K562 (cell line): Measurements from ENCODE around the gene ANKRD24. TPM values are rescaled to one million over a fixed set of nuclear protein-coding genes. Genes with fewer than 3 reads are reported as not detected.

Experiments
- BCLAF1 ChIP-seq, 2 experiments: fragments of 450-650 bp in 1 of 2; IDR thresholded peaks; 2 replicates each; pipeline ENCODE4 v1.6.1; 2011 to 2017; ENCODE audit warnings: low read depth in 2 of 2, antibody characterized with exemption in 1 of 2, borderline replicate concordance in 1 of 2, low read length in 1 of 2, mild to moderate bottlenecking in 1 of 2, mixed read lengths in 1 of 2; ENCODE audit not compliant: control insufficient read depth in 1 of 2
- CCNT2 ChIP-seq: IDR thresholded peaks from 2 replicates; pipeline ENCODE4 v1.6.1; 2011; ENCODE audit warnings: borderline replicate concordance, low read depth, mild to moderate bottlenecking, moderate library complexity, mixed read lengths, low read length; ENCODE audit not compliant: insufficient read length; ENCODE audit errors: extremely low read depth
- CREB3L1 ChIP-seq: fragments of 450-650 bp; IDR thresholded peaks from 2 replicates; pipeline ENCODE4 v1.6.1; 2014; ENCODE audit warnings: low read depth, mild to moderate bottlenecking, moderate library complexity, borderline replicate concordance
- FUS ChIP-seq: fragments of 200-400 bp; formaldehyde crosslinking; optimal IDR thresholded peaks from 2 replicates; pipeline ENCODE3; 2017; ENCODE audit warnings: low read depth, low read length
- KDM1A ChIP-seq, 2 experiments: fragments of 450-650 bp; IDR thresholded peaks; 2 replicates each; pipeline ENCODE4 v1.6.1; 2016; ENCODE audit warnings: mild to moderate bottlenecking in 2 of 2
- NKRF ChIP-seq: fragments of 450-650 bp; IDR thresholded peaks from 2 replicates; pipeline ENCODE4 v1.6.1; 2016; ENCODE audit warnings: borderline replicate concordance
- SOX6 ChIP-seq: fragments of 450-650 bp; IDR thresholded peaks from 2 replicates; pipeline ENCODE4 v1.6.1; 2014; ENCODE audit warnings: mild to moderate bottlenecking
- TCFL5 ChIP-seq: fragments of 250-450 bp; sonication (Bioruptor Pico); conservative IDR thresholded peaks from 2 replicates; pipeline ENCODE4 v1.6.1; 2021; ENCODE audit warnings: mild to moderate bottlenecking, moderate library complexity, matching md5 sums
- TRIM25 ChIP-seq: fragments of 450-650 bp; IDR thresholded peaks from 2 replicates; pipeline ENCODE4 v1.7.0; 2016; ENCODE audit warnings: borderline replicate concordance
- ZHX1 ChIP-seq: fragments of 150-350 bp; conservative IDR thresholded peaks from 2 replicates; pipeline ENCODE4 v1.6.1; 2014; ENCODE audit warnings: low read length
- ZNF23 ChIP-seq: fragments of 250-450 bp; sonication (Bioruptor Pico); IDR thresholded peaks from 2 replicates; pipeline ENCODE4 v1.4.0; 2020; ENCODE audit warnings: mild to moderate bottlenecking
- ZNF589 ChIP-seq: fragments of 200-800 bp; sonication (Bioruptor generic); IDR thresholded peaks from 2 replicates; pipeline ENCODE4 v1.6.1; 2016; ENCODE audit warnings: low read depth, missing genetic modification characterization, missing compliant biosample characterization
- ZNF707 ChIP-seq: fragments of 250-450 bp; sonication (Bioruptor Pico); conservative IDR thresholded peaks from 2 replicates; pipeline ENCODE4 v1.8.0; 2022; ENCODE audit warnings: inconsistent platforms, mild to moderate bottlenecking, moderate library complexity
- polyA plus RNA-seq, 8 experiments: library from polyadenylated mRNA; depleted of rRNA in 4 of 8; stranded (reverse) in 5 of 8; unstranded in 3 of 8; fragments of >200 nt; fragmentation: Nextera tagmentation in 2 of 8; fragmentation: Illumina TruSeq in 1 of 8; extraction: Ambion mirVana in 2 of 8; extraction: Trizol in 1 of 8; gene quantifications; 2 replicates each; pipeline versions ENCODE4 v1.2.1 to v1.2.3, GENCODE V29; 2011 to 2014; ENCODE audit warnings: inconsistent platforms in 1 of 8, missing spikeins in 1 of 8
- total RNA-seq, 7 experiments: library from RNA; depleted of rRNA in 6 of 7; stranded (reverse); fragments of >200 nt in 6 of 7; fragmentation: Illumina TruSeq in 2 of 7; extraction: Trizol in 2 of 7; gene quantifications; 2 replicates each; pipeline versions ENCODE4 v1.2.1 to v1.2.3, GENCODE V29; 2011 to 2021; ENCODE audit warnings: low replicate concordance in 1 of 7

ANKRD24 gene
- total and polyA plus RNA-seq, 9 of the 15 experiments (the other 6 are each of a cell fraction or from before 2014, with no cell fraction given) = 0.07 to 0.12 (median 0.09) TPM; not detected in 5

GRCh38 chr19:4157164-4157563 is 25.3 kb upstream of the ANKRD24 start (continued):
- TF ChIP-seq NKRF (no peak), CCNT2 (no peak), ZNF589 (CRISPR knock-in tag) (no peak), TCFL5 (CRISPR knock-in tag) (no peak), BCLAF1 (IDR thresholded peaks at IDR 0.05; ENCODE audit: borderline replicate concordance in 1 of 2, control insufficient read depth in 1 of 2, low read depth in 2 of 2, low read length in 1 of 2) (no peak), ZHX1 (no peak), SOX6 (no peak), ZNF707 (no peak), TRIM25 (no peak), FUS (no peak), ZNF23 (CRISPR knock-in tag) (no peak), CREB3L1 (no peak), KDM1A (IDR thresholded peaks at IDR 0.05) (peak; percentile 40 to 62; a peak in 2 of 4 replicates)
